Esophagus squamous epithelium (tissue), 5 donors: ENCODE data around the gene MOK. TPM values are rescaled to one million over a fixed set of nuclear protein-coding genes. Genes with fewer than 3 reads are reported as not detected.

Experiments
- DNase-seq: peaks from one replicate; lab custom pipeline; 2025; lab: John Stamatoyannopoulos, UW
- H3K27ac ChIP-seq, 4 donors: fragments of 200-600 bp; sonication (generic); one replicate each; pipeline ENCODE4 v1.5.1; 2016 to 2019; ENCODE audit warnings: mild to moderate bottlenecking in 1 of 4
- H3K27me3 ChIP-seq, 4 donors: fragments of 200-600 bp; sonication (generic); 1 replicate in 3 of 4; 2 replicates in 1 of 4; pipeline versions ENCODE4 v1.5.1 to v1.6.0; 2017 to 2021; ENCODE audit warnings: antibody characterized with exemption in 1 of 4
- H3K36me3 ChIP-seq, 3 donors: fragments of 200-600 bp; sonication (generic); one replicate each; pipeline ENCODE4 v1.5.1; 2016 to 2019
- H3K4me1 ChIP-seq, 3 donors: fragments of 200-600 bp; sonication (generic); one replicate each; pipeline ENCODE4 v1.5.1; 2017 to 2019
- H3K4me3 ChIP-seq, 4 donors: fragments of 200-600 bp; sonication (generic); 1 replicate in 3 of 4; 2 replicates in 1 of 4; pipeline ENCODE4 v1.5.1; 2016 to 2019; ENCODE audit warnings: mild to moderate bottlenecking in 2 of 4, moderate library complexity in 1 of 4
- H3K9me3 ChIP-seq, 3 donors: fragments of 200-600 bp; sonication (generic); one replicate each; pipeline ENCODE4 v1.5.1; 2016 to 2019
- POLR2A ChIP-seq, 4 donors: fragments of 450-650 bp; IDR thresholded peaks; one replicate each; pipeline ENCODE4 v1.6.1; 2017; ENCODE audit warnings: antibody characterized with exemption in 4 of 4, mild to moderate bottlenecking in 4 of 4, moderate library complexity in 3 of 4
- WGBS, 2 donors: methylation state at CpG; one replicate each; pipeline ENCODE4 v1.1.5; 2018; 5-methylcytosine and 5-hydroxymethylcytosine counted together
- intact Hi-C: fragments of 100-400 bp; cut with DNase I; formaldehyde crosslinking; loops from one replicate; pipeline ENCODE4 v1.15.0; 2022
- total RNA-seq, 4 donors: library from RNA; depleted of rRNA; stranded (reverse); fragments of >200 nt; gene quantifications; one replicate each; pipeline ENCODE4 v1.1.0, GENCODE V29; 2016
- TF ChIP-seq, protein P1 (sequence below), 6 experiments: fragments of 450-650 bp in 4 of 6; fragments of 200-600 bp in 2 of 6; sonication (generic) in 2 of 6; IDR thresholded peaks; one replicate each; pipeline ENCODE4 v1.5.1; 2016 to 2019; ENCODE audit warnings: antibody characterized with exemption in 6 of 6, mild to moderate bottlenecking in 4 of 6, moderate library complexity in 4 of 6
- donor health status: DM: yes; HTN: yes; CAD: no.

The MOK gene
- total RNA-seq, 4 donors from 2014 or later = 6.2 to 8.3 (median 6.4) TPM

GRCh38 chr14:102217987-102218421 lies 87.0 kb downstream of the MOK start:
- intact Hi-C loops = no loop called here
- peaks cover 0 to 34% (median 6%) of the 10 kb centered on the region in 3 donors for H3K4me1 ChIP-seq
- 83% methylated on average over 1 to 7 of the region's 14 CpGs for WGBS, 2 donors
- no peak overlapping the region for H3K27ac ChIP-seq
- H3K9me3 ChIP-seq = no peaks in the 10 kb centered on the region
- no peak for TF ChIP-seq POLR2A (IDR thresholded peaks at IDR 0.05)
- TF ChIP-seq, protein P1, sequence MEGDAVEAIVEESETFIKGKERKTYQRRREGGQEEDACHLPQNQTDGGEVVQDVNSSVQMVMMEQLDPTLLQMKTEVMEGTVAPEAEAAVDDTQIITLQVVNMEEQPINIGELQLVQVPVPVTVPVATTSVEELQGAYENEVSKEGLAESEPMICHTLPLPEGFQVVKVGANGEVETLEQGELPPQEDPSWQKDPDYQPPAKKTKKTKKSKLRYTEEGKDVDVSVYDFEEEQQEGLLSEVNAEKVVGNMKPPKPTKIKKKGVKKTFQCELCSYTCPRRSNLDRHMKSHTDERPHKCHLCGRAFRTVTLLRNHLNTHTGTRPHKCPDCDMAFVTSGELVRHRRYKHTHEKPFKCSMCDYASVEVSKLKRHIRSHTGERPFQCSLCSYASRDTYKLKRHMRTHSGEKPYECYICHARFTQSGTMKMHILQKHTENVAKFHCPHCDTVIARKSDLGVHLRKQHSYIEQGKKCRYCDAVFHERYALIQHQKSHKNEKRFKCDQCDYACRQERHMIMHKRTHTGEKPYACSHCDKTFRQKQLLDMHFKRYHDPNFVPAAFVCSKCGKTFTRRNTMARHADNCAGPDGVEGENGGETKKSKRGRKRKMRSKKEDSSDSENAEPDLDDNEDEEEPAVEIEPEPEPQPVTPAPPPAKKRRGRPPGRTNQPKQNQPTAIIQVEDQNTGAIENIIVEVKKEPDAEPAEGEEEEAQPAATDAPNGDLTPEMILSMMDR (IDR thresholded peaks at IDR 0.05) = no peak
- no peaks in the 10 kb centered on the region for H3K27me3 ChIP-seq
- peaks cover 0 to 72% (median 0%) of the 10 kb centered on the region in 3 donors for H3K36me3 ChIP-seq
- no peak for DNase-seq
- H3K4me3 ChIP-seq = no peak overlapping the region

DNA sequence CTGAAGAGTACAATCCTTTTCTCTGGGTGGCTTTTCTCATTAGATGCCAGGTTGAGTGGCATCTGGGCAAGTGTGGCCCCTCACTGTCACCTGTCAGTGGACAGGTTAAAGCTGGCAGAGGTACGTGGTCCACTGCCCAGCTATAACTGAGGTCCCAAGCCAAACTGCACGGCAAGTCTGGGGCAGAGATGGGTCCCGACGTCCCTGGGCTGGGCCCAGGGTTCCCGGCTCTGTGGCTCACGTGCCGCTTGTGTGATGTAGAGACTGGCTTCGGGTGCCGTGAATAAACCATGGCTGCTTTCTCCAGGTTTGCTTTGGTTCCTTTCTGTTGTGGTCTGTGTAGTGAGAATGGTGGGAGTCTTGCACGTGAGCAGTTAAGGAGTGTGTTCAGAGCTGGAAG lies 87.6 kb downstream of the MOK start:
- H3K27me3 ChIP-seq = no peaks in the 10 kb centered on the region
- H3K9me3 ChIP-seq = no peaks in the 10 kb centered on the region
- 80 to 100% methylated on average over 1 to 2 of the region's 10 CpGs for WGBS, 2 donors
- TF ChIP-seq, protein P1 (IDR thresholded peaks at IDR 0.05) = no peak
- peaks cover 0 to 72% (median 0%) of the 10 kb centered on the region in 3 donors for H3K36me3 ChIP-seq
- H3K4me1 ChIP-seq = peaks cover 0 to 34% (median 6%) of the 10 kb centered on the region in 3 donors
- no peak for DNase-seq
- no peak overlapping the region for H3K4me3 ChIP-seq
- H3K27ac ChIP-seq = no peak overlapping the region
- intact Hi-C loops = no loop called here

DNA sequence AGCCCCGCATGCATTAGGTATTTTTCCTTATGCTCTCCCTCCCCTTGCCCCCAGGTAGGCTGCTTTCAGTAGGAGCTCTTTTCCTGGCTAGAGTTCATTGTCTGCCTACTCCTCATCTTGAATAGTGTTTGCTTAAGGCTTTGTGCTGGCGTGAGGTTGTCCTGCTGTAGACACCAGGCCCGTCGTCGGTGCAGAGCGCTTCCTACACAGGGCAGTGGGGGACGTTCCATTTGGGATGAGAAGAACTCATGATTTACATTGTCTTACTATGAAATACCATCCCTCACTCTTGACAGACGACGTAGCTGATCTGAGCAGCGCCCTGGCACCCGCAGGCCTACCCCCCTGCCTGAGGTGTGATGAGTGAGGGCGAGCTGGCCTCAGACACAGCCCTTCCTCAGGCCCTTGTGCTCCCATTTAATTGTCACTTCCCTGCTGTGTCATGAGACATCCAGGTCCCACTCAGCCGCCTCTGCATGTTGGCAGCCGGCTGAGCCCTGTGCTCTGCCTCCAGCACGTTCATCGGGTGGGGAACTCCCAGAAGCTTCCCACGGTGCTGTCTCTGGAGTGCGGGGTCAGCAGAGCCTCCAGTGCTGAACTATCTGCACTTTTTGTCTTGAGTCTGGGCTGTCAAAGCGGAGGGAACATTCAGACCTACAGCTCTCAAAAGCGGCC lies 89.3 kb downstream of the MOK start:
- 79 to 86% methylated on average over 5 to 12 of the region's 20 CpGs for WGBS, 2 donors
- DNase-seq = no peak
- H3K9me3 ChIP-seq = no peaks in the 10 kb centered on the region
- H3K36me3 ChIP-seq = peaks cover 0 to 77% (median 0%) of the 10 kb centered on the region in 3 donors
- no peaks in the 10 kb centered on the region for H3K27me3 ChIP-seq
- intact Hi-C loops = no loop called here
- TF ChIP-seq POLR2A (IDR thresholded peaks at IDR 0.05) = no peak
- TF ChIP-seq, protein P1 (IDR thresholded peaks at IDR 0.05) = no peak
- H3K4me1 ChIP-seq = peaks cover 0 to 26% (median 1%) of the 10 kb centered on the region in 3 donors
- H3K4me3 ChIP-seq = no peak overlapping the region
- H3K27ac ChIP-seq = no peak overlapping the region

DNA sequence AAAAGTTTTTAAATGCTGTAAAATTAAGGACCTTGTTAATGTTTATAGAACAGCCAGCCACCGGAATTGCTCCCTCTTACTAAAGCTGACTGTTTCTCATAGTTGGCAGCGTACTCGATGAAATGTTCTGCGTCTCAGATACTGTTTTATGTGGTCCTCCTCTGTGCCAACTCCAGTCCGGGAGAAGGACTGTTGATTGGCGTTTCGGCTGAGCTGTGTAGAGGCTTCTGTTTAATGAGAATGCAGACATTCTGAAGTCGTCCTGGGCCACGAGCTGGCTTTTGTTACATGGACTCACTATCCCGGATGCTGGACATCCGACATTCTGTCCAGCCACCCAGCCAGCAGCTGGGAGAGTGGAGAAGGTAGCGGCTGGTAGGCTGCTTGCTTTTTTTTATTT lies 89.9 kb downstream of the MOK start:
- no peak for DNase-seq
- no peak for TF ChIP-seq POLR2A (IDR thresholded peaks at IDR 0.05)
- TF ChIP-seq, protein P1 (IDR thresholded peaks at IDR 0.05) = no peak
- H3K9me3 ChIP-seq = no peaks in the 10 kb centered on the region
- no peak overlapping the region for H3K4me3 ChIP-seq
- intact Hi-C loops = no loop called here
- 61 to 67% methylated on average over 12 of the region's 12 CpGs for WGBS, 2 donors
- peaks cover 0 to 20% (median 0%) of the 10 kb centered on the region in 3 donors for H3K4me1 ChIP-seq
- H3K27me3 ChIP-seq = no peaks in the 10 kb centered on the region
- H3K27ac ChIP-seq = no peak overlapping the region
- H3K36me3 ChIP-seq = peaks cover 0 to 84% (median 0%) of the 10 kb centered on the region in 3 donors

- Histone ChIP-seq H3K27ac (no peak overlapping the region), H3K4me3 (no peak overlapping the region), H3K36me3 (peaks cover 0 to 84% (median 0%) of the 10 kb centered on the region in 3 donors), H3K27me3 (no peaks in the 10 kb centered on the region), H3K9me3 (no peaks in the 10 kb centered on the region), H3K4me1 (peaks cover 0 to 15% (median 0%) of the 10 kb centered on the region in 3 donors)
- intact Hi-C loops = no loop called here
- WGBS, 2 donors = 89 to 91% methylated on average over 18 to 24 of the region's 25 CpGs
- no peak for DNase-seq
- TF ChIP-seq, protein P1 (IDR thresholded peaks at IDR 0.05) = peak in 1 of 6 experiments; percentile 8
- TF ChIP-seq POLR2A (IDR thresholded peaks at IDR 0.05) = no peak
Measured at GRCh38 chr14:102213984-102214658, 90.8 kb downstream of the MOK start.
